Skeletal muscle cell (primary cell): ENCODE measurements around the gene IKZF1.

Experiments used
- DNase-seq: peaks from one replicate; pipeline ENCODE4 v3.0.0-alpha.2; 2010; ENCODE audit warnings: low read depth
- H3K4me3 ChIP-seq: 2 replicates; pipeline ENCODE4 v1.5.1; 2011; ENCODE audit warnings: low read depth, mild to moderate bottlenecking, control low read depth, low read length, moderate library complexity

Gene IKZF1

DNA sequence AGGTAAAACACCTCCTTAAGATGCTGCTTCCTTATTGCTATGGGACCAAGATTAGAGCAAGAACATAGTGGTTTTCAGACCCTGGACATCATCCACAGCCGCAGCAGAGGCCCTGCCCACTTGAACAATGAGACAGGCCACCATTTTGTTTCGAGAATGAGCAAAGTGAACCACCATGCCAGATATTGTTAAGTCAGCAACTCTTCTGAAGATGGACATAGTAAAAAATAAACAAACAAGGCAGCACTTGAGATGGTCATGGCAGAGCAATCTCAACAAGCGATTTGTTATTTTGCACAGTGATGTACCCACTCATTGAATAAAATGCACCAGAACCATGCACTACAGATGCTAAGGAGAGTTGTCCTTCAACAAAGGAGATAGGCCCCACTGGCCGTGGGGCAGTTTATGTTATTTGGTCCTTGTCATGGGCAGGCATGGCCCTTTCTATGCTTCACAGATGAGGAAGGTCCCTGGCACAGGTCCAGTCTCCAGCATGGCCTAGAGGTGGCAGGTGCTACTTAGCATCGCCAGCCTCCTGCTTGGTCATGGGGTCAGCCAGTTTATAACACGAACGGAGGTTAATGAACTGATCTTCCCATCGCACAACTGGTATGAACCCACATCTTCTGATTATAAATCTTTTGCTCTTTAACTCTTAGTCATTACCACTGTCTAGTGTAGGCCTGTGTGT, 44.1 kb downstream of the IKZF1 start:
- DNase-seq, result no peak
- no peak overlapping the region for H3K4me3 ChIP-seq

DNA sequence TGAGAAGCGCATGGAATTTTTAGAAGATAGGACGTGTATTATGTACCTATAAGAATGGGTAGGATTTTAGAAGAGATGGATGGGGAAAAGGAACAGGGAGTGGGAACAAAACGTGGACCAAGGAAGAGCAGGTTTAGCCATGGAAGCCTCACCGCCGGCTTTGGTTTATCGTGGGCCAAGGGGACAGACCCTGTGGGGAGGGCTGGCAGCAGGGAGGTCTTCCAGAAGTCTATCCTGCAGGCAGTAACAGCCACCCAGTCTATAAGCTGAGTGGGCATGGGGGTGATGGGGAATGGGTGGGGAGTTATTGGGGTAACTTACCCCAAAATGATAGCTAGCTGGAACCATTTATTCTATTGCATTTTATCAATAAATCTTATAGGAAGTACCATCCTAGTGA, 44.9 kb downstream of the IKZF1 start:
- H3K4me3 ChIP-seq, result no peak overlapping the region
- DNase-seq, result no peak

DNA sequence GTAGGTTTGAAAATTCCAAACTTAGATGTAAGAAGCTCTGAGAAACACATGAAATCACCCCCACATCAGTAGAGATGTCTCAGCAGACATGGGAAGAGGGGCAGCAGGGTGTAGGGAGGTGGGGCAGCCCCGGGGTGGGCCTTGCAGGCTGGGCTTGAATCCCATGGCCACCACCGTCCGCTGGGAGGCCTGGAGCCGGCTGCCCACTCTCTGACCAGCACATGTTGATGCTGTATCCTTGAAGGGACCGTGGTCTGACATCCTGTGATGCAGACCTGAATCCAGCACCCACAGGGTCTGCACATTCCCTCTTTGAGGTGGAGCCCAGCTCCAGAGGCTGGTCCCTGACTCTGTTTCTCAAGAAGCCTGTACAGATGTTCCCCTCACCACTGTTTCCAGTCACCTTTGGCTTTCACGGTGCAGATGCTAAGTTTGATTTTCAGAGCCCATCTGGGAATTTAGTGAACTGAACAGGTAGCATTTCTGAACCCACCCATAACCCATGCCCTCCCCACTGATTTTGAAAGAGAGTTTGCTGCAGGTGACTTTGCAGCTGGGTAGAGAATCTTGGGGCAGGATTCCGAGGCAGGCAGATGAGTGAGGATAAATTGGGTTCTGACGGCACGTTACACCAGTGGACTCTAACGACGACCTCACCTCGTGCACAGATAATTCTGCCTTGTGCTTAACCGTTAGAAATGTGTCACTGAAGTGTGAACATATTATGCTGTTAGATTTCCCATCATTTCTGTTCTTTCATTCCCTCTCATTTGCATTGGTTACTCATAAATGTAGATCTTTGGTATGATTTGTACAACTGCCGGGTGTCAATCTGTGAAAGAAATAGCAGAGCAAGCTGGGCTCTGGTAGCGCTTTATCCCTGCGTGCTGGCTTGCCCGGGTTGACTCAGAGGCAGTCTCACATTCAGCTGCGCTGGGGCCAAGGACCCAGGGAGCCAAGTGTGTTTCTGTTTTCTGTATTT, 45.7 kb downstream of the IKZF1 start:
- DNase-seq, result no peak
- H3K4me3 ChIP-seq, result no peak overlapping the region

DNA sequence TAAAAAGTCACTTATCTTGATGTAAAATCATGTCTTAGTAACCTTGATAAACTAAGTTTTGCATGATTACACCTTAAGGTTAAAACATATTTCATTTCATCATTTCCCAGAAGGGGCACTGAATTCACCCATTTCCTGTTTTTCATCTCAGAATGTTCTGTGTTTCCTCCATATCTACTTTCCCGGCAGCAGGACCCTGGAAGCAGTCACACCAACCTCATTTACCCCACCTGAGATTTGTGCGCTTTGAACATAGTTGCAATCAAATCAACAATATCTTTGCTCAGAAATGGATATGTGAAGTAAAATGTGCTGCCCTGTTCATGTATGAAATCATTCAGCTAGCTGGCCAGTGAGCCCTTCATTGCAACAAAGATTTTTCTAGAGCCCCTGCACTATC, 46.8 kb downstream of the IKZF1 start:
- no peak overlapping the region for H3K4me3 ChIP-seq
- DNase-seq, result no peak

DNA sequence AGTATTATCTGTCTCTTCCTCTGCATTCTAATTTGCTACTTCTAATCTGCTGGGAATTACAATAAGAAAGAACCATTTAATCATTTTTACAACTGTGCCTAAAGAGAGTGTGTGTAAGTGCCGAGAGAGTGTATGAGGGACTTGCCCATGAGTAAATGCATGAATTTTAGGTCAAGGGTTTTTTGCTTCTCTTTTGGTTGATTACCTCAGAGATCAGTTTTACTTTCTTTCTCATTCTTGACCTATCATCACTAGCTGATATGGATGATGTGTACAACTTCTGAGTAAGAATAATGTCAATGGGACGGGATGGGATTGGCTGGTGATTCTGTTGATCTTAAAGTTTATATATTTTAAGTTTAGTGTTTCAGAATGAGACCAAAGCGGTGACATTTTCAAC, 47.8 kb downstream of the IKZF1 start:
- no peak overlapping the region for H3K4me3 ChIP-seq
- DNase-seq, result no peak

DNA sequence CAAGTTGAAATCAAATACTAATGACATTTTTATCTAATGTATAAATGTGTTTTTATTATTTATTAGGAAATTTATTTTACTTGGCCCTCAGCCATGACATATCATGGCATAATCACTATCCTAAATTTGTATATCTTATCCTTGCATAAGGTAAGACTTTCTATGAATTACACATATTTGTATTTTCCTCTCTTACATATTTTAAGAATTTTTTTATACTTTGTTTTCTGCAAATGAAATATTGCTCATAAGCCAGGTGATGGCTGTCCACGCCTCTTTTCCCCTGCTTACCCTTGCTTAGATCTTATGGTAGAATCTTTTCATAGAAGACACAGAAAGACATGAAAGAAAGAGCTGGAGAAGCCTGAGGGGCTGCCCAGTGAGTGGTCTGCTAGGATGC, 48.2 kb downstream of the IKZF1 start:
- DNase-seq, result no peak
- H3K4me3 ChIP-seq, result no peak overlapping the region

DNA sequence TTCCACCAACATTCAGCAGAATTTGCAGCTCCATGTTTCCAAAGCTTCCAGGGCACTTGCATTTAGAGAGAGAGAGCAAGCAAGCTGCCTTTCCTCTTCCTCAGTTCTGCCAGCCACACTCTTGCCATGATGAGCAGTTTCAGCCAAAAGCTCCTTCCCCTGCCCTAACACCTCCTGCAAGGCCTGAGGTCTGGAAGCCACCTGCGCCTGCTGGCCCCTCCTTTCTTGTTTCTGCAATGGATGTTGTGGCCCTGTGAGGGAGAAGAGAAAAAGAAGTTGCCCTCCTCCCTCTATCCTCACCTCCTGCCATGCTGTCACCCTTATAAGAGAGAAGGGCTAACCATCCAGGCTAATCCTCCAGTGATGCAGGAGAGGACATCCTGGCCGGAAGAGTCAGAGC, 48.7 kb downstream of the IKZF1 start:
- no peak overlapping the region for H3K4me3 ChIP-seq

DNA sequence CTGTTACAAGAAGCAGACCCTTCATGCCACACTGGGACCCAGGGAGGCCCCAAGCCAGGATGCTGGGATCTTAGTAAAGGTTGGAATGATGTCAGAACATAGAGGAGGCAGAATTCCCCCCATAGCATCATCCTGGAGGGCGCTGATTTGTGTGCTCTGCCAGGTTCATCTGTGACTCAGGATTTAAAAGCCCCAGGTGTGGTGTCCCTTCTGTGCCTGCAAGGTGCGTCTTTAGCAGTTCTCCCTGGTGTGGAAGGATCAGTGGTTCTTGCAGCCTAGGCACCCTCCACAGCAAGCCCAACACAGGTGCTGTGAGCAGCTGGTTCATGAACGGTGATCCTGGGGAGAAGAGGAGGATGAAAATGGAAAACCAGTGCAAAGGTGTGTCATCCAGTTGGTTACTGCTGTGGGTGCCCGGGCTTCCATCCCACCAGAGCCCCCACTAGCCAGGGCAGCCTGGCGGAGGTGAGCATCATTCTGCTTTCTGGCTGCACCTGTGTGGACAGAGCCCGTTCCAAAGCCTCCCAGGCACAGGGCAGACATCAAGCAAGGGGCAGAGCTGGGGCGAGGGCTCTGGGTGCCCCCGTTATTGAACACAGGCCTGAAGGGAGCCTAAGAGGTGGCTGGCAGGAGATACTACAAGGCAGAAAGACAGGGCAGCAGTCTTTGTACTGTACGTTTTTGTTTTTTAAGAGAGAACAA, 49.5 kb downstream of the IKZF1 start:
- no peak overlapping the region for H3K4me3 ChIP-seq
- no peak for DNase-seq

More for the DNA sequence above, 48.7 kb downstream of the IKZF1 start:
- DNase-seq, result no peak

DNA sequence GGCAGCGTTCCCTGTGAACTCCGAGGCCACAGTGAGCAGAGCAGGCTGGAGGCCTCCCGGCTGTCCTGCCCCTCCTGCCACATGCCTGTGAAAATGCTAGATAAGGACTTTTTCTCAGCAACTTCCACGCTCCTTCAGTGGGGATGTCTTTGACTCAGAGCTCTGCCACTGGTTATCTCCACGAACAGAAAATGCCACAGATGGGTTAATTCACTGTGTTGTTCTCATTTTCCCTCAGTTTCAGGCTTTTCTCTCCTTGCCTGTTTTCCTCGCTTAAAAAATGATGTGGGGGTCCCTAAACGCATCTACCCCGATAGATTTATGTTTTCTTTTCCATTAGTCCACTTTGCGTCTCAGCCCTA, 51.3 kb downstream of the IKZF1 start:
- DNase-seq, result no peak
- H3K4me3 ChIP-seq, result no peak overlapping the region

DNA sequence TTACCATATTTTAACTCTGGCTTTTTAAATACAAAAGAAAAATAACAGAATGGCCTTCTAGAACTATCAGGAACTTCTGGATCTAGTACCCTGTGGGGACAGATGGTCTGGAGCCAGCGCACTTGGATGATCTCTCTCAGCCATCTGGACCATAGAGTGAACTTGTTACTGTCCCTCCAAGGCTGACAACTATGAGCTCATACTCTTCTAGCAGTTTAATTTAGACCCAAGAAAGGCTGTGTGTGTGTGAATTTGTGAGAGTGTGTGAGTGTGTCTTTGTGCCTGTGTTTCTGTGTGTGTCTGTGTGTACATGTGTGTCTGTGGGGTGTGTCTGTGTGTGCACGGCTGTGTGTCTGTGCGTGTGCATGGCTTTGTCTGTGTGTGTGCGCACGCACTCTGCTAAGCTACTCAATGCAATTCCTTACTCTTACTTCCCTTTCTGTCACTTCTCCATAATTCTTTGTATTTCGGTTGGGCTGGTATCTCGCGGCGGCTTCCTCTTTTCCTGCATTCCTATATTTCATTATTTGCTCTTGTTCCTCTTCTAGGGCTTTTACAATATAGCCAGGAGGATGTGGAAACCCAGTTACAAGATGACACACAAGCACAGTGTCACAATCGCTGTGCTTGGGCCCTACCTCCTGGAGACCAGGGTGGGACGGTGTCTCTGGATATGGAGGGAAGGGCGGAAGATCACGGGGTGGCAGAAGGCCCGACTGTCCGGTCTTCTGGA, 51.9 kb downstream of the IKZF1 start:
- no peak for DNase-seq
- H3K4me3 ChIP-seq, result no peak overlapping the region

DNA sequence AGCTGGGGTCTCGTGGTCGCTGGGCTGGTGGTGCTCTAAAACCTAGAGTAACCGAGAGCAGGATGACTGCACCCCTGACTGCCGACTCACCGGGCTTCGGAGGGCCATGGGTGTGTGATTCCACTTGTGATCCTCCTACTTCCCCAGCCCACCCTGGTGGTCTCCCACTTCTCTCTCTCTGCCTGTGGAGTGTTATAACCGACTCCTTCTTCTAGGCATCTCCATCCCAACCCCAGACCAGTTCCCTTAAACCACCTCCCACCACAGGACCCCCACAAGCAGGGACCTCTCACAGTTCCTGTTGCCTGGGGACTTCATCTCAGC, 52.4 kb downstream of the IKZF1 start:
- no peak overlapping the region for H3K4me3 ChIP-seq
- DNase-seq, result no peak

DNA sequence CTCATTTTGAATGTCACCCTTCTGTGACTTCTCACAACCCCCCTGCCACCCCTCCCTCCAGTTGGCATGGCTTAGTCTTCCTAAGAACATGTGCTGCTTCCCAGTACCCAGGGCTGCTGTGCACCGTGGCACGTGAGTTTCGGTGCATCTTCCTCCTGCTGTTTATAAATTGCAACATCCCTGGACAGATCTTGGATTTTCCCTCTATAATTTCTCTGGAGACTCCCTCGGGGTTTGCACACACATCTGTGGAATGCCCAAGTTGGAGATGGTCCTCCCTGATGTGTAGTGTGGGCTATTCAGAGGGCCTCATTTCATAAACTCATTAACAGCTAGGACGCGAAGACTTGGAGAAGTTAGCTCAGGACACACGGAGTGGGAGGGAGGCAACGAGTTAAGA, 52.9 kb downstream of the IKZF1 start:
- H3K4me3 ChIP-seq, result no peak overlapping the region
- no peak for DNase-seq

DNA sequence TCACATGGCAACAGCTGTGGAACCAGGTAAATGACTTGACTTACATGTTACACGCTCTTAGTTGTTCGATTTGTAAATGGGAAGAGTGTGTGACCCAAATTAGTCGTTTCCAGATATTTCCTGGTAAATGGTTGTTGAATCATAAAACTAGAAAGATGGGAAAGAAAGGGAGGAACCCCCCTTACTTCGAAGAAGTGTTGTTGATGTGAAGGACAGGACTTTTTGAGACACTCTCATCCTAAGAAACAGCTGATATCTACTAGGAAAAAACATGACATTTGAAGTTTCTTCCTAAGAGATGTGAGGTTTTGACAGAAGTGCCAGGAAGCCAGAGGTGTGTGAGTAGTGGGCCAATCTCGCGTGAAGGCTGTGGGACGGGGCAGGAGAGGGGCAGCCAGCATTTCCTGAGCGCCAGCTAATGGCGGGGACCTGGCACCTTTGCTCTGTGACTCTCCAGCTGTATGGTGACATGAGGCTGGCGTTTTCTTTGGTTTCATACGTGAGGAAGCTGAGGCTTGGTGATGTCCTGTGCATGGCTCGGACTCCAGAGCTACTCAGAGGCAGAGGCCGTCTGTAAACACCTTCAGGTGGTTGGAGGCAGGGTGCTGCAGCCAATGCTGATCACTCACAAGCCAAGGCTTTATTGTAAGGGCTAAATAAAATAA, 53.7 kb downstream of the IKZF1 start:
- no peak for DNase-seq

DNA sequence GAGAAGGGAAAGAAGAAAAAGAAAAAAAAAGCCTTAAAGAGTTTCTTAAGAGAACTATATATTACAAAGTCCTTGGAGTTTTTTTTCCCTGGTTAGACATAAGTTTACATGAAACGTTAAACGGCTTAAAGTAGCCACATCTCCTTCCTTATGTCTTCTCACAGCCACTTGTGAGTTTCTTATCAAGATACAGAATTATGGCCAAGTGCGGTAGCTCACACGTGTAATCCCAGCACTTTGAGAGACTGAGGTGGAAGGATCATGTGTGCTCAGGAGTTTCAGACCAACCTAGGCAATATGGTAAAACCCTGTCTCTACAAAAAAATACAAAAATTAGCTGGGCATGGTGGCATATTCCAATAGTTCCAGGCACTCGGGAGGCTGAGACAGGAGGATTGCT, 54.3 kb downstream of the IKZF1 start:
- H3K4me3 ChIP-seq, result no peak overlapping the region
- DNase-seq, result no peak

More for the DNA sequence above, 53.7 kb downstream of the IKZF1 start:
- H3K4me3 ChIP-seq, result no peak overlapping the region

DNA sequence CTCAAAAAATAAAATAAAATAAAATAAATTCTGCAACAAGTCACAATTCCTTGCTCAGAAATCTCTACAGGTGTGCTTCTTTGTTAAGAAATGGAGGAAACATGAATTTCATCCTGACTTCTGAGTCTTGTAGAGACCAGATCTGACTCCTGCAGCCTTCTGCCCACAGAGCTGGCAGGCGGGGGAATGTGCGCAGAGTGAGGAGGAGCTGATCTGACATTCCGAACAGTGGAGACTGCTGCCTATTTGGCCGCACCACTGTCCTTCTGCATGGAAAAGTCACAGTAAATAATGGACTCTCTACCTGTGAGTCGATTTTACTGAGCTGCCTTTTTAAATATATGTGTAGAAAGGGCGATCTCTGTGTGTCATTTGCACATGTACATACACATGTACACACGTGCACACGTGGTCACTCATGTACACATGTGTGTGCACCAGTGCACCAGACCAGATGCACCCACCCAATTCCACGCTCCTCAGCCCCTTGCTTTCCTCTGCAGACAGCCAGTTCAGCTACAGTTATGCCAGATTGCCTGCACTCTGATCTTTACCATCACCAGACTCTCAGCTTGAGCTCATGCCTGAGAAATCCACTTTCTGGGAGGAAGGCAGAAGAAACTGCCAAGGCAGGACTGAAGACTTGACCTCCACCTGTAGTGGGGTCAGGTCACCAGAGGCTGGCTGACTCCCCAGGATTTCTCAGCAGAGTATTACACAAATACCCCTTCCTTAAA, 54.9 kb downstream of the IKZF1 start:
- no peak for DNase-seq
- H3K4me3 ChIP-seq, result no peak overlapping the region

DNA sequence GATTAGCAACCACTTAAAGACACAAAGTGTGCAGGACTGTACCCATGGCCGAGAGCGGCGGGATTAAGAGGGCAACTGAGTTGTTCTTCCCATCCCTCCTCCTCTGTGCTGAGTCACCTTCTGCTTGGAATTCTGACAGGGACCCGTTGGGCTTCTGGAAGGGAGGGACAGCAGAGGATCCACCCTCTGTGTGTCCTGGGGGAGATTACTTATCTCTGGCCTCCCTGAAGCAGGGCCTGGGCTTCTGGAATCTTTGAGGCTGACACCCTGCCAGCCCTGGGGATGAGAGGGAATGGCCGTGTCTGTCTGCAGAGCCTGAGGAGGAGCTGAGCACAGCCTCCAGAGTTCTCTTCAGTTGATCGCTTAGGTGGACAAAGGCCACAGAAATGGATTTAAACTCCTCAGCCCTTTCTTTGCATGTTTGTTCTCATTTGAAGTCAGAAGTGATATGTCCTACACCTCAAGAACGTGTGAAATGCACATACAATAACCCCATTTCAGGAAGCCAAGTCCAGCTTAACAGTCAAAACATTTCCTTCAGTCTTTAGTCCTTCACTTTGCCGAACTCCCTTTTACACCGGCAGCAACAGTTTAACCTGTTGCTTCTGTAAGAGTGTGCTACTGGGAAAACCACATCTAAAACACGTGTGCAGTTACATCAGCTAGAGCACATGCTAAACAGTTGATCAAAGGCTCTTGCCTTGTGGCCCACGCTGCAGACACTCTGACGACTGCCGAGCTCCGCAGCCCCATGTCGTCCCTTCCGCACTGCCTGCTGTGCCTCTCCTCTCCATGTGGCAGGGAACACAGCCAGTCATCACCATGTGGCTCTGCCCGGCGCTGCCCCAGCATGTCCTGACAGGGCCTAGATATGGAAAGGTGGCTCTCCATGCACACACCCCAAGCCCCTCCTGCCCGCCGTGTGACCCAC, 55.7 kb downstream of the IKZF1 start:
- DNase-seq, result no peak
- no peak overlapping the region for H3K4me3 ChIP-seq

DNA sequence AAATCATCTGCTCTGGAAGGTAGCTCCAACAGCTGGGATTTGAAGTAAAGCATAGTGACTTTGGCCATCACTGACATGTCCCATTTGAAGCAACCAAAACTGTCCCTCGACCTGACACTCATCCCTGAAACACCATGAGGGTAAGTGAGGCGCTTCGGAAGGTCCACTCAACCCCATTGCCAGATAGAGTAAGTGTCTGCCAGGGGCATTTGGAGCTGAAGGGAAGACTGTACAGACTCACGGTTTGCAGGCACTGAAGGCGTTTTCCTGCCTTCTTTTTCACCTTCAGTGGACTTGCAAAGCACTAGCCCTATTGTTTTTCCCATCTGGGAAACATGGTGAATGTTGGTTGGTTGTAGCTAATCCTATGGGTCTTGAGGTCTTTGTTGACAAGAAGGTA, 57.6 kb downstream of the IKZF1 start:
- DNase-seq, result no peak
- no peak overlapping the region for H3K4me3 ChIP-seq
